ENCODE data around the gene SCAMP2. TPM values are rescaled to one million over a fixed set of nuclear protein-coding genes. Genes with fewer than 3 reads are reported as not detected.

The SCAMP2 gene
- total and polyA plus RNA-seq, 2 experiments from 2014 or later: 34.7 to 51.3 TPM

DNA sequence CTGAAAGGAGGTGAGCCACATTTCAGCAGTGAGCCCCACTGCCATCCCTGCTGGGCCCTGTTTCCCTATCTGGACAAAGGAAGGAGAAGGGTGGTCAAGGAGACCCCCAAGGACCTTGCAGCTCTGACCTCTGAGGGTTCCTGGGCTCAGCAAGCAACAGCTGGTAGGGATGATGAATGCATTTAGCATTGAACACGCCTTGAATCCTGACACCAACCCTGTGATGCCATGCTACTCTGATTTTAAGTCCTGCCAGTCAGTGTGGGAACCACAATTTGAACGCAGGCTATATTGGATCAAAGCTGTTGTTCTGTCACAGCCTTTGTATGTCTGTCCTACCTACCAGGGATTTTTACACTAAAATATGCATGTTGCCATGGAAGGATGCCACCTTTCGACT is 23.2 kb upstream of the SCAMP2 start:
- Histone ChIP-seq H3K27ac (ENCODE audit: low read depth) (no peak overlapping the region), H3K9me2 (ENCODE audit: insufficient read depth) (no peaks in the 10 kb centered on the region), H4K20me1 (replicated peaks; ENCODE audit: insufficient read depth) (0 out of 2 replicates have a peak, but pooled peaks cover 3% of the 10 kb centered on the region), H3K36me3 (ENCODE audit: insufficient read depth) (peaks cover 12% of the 10 kb centered on the region), H3K4me2 (no peak overlapping the region), H3K27me3 (ENCODE audit: insufficient read depth) (no peaks in the 10 kb centered on the region), H3K79me2 (replicated peaks; ENCODE audit: insufficient read depth) (no peaks in the 10 kb centered on the region), H3F3A (replicated peaks; ENCODE audit: low read depth) (peaks cover 10% of the 10 kb centered on the region; the same call in 1 of the 2 replicates), H2AFZ (no peak overlapping the region), H3K4me1 (ENCODE audit: insufficient read depth) (no peaks in the 10 kb centered on the region), H3K4me3 (no peak overlapping the region)
- no peak overlapping the region for H3K4me3 Mint-ChIP-seq
- no peak overlapping the region for H3K27ac Mint-ChIP-seq
- H3K27me3 Mint-ChIP-seq (ENCODE audit: insufficient read depth, low read depth, poor library complexity): peaks cover 11% of the 10 kb centered on the region
- TF ChIP-seq CREB1 (CRISPR knock-in tag; IDR thresholded peaks at IDR 0.05; ENCODE audit: low read depth) (no peak), STAT1 (IDR thresholded peaks at IDR 0.05; ENCODE audit: unreplicated experiment) (no peak), EZH2phosphoT487 (IDR thresholded peaks at IDR 0.05; ENCODE audit: unreplicated experiment) (no peak), EZH2 (IDR thresholded peaks at IDR 0.05; ENCODE audit: low read depth, unreplicated experiment) (no peak), NANOG (IDR thresholded peaks at IDR 0.05; ENCODE audit: borderline replicate concordance) (no peak), ZNF331 (CRISPR knock-in tag; IDR thresholded peaks at IDR 0.05; ENCODE audit: low read depth) (no peak), JUNB (IDR thresholded peaks at IDR 0.05; ENCODE audit: unreplicated experiment) (no peak), POLR2AphosphoS5 (IDR thresholded peaks at IDR 0.05; ENCODE audit: low read depth) (no peak), ZNF114 (CRISPR knock-in tag; IDR thresholded peaks at IDR 0.05) (no peak)
- TF ChIP-seq, protein P1, sequence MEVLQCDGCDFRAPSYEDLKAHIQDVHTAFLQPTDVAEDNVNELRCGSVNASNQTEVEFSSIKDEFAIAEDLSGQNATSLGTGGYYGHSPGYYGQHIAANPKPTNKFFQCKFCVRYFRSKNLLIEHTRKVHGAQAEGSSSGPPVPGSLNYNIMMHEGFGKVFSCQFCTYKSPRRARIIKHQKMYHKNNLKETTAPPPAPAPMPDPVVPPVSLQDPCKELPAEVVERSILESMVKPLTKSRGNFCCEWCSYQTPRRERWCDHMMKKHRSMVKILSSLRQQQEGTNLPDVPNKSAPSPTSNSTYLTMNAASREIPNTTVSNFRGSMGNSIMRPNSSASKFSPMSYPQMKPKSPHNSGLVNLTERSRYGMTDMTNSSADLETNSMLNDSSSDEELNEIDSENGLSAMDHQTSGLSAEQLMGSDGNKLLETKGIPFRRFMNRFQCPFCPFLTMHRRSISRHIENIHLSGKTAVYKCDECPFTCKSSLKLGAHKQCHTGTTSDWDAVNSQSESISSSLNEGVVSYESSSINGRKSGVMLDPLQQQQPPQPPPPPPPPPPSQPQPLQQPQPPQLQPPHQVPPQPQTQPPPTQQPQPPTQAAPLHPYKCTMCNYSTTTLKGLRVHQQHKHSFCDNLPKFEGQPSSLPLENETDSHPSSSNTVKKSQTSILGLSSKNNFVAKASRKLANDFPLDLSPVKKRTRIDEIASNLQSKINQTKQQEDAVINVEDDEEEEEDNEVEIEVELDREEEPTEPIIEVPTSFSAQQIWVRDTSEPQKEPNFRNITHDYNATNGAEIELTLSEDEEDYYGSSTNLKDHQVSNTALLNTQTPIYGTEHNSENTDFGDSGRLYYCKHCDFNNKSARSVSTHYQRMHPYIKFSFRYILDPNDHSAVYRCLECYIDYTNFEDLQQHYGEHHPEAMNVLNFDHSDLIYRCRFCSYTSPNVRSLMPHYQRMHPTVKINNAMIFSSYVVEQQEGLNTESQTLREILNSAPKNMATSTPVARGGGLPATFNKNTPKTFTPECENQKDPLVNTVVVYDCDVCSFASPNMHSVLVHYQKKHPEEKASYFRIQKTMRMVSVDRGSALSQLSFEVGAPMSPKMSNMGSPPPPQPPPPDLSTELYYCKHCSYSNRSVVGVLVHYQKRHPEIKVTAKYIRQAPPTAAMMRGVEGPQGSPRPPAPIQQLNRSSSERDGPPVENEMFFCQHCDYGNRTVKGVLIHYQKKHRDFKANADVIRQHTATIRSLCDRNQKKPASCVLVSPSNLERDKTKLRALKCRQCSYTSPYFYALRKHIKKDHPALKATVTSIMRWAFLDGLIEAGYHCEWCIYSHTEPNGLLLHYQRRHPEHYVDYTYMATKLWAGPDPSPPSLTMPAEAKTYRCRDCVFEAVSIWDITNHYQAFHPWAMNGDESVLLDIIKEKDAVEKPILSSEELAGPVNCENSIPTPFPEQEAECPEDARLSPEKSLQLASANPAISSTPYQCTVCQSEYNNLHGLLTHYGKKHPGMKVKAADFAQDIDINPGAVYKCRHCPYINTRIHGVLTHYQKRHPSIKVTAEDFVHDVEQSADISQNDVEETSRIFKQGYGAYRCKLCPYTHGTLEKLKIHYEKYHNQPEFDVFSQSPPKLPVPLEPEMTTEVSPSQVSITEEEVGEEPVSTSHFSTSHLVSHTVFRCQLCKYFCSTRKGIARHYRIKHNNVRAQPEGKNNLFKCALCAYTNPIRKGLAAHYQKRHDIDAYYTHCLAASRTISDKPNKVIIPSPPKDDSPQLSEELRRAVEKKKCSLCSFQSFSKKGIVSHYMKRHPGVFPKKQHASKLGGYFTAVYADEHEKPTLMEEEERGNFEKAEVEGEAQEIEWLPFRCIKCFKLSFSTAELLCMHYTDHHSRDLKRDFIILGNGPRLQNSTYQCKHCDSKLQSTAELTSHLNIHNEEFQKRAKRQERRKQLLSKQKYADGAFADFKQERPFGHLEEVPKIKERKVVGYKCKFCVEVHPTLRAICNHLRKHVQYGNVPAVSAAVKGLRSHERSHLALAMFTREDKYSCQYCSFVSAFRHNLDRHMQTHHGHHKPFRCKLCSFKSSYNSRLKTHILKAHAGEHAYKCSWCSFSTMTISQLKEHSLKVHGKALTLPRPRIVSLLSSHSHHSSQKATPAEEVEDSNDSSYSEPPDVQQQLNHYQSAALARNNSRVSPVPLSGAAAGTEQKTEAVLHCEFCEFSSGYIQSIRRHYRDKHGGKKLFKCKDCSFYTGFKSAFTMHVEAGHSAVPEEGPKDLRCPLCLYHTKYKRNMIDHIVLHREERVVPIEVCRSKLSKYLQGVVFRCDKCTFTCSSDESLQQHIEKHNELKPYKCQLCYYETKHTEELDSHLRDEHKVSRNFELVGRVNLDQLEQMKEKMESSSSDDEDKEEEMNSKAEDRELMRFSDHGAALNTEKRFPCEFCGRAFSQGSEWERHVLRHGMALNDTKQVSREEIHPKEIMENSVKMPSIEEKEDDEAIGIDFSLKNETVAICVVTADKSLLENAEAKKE (CRISPR knock-in tag; IDR thresholded peaks at IDR 0.05): no peak
- TF ChIP-seq, protein P2, sequence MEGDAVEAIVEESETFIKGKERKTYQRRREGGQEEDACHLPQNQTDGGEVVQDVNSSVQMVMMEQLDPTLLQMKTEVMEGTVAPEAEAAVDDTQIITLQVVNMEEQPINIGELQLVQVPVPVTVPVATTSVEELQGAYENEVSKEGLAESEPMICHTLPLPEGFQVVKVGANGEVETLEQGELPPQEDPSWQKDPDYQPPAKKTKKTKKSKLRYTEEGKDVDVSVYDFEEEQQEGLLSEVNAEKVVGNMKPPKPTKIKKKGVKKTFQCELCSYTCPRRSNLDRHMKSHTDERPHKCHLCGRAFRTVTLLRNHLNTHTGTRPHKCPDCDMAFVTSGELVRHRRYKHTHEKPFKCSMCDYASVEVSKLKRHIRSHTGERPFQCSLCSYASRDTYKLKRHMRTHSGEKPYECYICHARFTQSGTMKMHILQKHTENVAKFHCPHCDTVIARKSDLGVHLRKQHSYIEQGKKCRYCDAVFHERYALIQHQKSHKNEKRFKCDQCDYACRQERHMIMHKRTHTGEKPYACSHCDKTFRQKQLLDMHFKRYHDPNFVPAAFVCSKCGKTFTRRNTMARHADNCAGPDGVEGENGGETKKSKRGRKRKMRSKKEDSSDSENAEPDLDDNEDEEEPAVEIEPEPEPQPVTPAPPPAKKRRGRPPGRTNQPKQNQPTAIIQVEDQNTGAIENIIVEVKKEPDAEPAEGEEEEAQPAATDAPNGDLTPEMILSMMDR (conservative IDR thresholded peaks at IDR 0.05; ENCODE audit: low read depth in 2 of 2): no peak
- TF ChIP-seq, protein P3, sequence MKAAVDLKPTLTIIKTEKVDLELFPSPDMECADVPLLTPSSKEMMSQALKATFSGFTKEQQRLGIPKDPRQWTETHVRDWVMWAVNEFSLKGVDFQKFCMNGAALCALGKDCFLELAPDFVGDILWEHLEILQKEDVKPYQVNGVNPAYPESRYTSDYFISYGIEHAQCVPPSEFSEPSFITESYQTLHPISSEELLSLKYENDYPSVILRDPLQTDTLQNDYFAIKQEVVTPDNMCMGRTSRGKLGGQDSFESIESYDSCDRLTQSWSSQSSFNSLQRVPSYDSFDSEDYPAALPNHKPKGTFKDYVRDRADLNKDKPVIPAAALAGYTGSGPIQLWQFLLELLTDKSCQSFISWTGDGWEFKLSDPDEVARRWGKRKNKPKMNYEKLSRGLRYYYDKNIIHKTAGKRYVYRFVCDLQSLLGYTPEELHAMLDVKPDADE (IDR thresholded peaks at IDR 0.05): no peak
- TF ChIP-seq, protein P4, sequence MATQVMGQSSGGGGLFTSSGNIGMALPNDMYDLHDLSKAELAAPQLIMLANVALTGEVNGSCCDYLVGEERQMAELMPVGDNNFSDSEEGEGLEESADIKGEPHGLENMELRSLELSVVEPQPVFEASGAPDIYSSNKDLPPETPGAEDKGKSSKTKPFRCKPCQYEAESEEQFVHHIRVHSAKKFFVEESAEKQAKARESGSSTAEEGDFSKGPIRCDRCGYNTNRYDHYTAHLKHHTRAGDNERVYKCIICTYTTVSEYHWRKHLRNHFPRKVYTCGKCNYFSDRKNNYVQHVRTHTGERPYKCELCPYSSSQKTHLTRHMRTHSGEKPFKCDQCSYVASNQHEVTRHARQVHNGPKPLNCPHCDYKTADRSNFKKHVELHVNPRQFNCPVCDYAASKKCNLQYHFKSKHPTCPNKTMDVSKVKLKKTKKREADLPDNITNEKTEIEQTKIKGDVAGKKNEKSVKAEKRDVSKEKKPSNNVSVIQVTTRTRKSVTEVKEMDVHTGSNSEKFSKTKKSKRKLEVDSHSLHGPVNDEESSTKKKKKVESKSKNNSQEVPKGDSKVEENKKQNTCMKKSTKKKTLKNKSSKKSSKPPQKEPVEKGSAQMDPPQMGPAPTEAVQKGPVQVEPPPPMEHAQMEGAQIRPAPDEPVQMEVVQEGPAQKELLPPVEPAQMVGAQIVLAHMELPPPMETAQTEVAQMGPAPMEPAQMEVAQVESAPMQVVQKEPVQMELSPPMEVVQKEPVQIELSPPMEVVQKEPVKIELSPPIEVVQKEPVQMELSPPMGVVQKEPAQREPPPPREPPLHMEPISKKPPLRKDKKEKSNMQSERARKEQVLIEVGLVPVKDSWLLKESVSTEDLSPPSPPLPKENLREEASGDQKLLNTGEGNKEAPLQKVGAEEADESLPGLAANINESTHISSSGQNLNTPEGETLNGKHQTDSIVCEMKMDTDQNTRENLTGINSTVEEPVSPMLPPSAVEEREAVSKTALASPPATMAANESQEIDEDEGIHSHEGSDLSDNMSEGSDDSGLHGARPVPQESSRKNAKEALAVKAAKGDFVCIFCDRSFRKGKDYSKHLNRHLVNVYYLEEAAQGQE (IDR thresholded peaks at IDR 0.05; ENCODE audit: unreplicated experiment): no peak
- no peaks in the 10 kb centered on the region for H3K4me1 Mint-ChIP-seq
- ATAC-seq: no peak
- H3K36me3 Mint-ChIP-seq (ENCODE audit: low read depth): peaks cover 62% of the 10 kb centered on the region
- H3K9me3 Mint-ChIP-seq: no peaks in the 10 kb centered on the region
- DNase-seq (ENCODE audit: low spot score): no peak

Data from GM23338 (cell line).